ENCODE measurements around the gene D2HGDH.

DNA sequence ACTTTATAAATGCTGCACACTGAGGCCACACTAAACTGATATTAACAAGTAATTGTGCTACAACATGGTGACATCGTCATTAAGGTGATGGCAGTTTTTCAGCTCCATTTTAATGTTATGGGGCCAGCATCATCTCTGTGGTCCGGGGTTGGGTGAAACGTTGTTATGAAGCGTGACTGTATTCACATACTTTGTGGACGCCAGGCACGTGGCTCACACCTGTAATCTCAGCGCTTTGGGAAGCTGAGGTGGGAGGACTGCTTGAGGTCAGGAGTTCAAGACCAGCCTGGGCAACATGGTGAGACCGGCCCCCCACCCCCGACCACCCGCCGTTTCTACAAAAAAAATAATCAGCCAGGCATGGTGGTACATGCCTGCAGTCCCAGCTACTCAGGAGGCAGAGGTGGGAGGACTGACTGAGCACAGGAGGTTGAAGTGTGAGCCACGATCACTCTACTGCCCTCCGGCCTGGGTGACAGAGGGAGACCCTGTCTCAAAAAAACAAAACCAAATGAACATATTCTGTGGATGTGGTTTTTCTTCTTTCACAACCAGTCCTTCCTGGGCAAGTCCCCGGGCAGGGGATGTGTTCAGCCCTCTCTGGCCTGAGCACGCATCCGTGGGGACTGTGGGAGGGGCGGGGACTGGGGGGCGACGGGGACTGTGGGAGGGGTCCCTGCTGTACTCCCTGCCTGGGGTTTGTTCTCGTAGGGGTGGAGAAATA is 29.3 kb downstream of the D2HGDH start:
- no peak for TF ChIP-seq POLR2A (IDR thresholded peaks at IDR 0.05)
- TF ChIP-seq, protein P1, sequence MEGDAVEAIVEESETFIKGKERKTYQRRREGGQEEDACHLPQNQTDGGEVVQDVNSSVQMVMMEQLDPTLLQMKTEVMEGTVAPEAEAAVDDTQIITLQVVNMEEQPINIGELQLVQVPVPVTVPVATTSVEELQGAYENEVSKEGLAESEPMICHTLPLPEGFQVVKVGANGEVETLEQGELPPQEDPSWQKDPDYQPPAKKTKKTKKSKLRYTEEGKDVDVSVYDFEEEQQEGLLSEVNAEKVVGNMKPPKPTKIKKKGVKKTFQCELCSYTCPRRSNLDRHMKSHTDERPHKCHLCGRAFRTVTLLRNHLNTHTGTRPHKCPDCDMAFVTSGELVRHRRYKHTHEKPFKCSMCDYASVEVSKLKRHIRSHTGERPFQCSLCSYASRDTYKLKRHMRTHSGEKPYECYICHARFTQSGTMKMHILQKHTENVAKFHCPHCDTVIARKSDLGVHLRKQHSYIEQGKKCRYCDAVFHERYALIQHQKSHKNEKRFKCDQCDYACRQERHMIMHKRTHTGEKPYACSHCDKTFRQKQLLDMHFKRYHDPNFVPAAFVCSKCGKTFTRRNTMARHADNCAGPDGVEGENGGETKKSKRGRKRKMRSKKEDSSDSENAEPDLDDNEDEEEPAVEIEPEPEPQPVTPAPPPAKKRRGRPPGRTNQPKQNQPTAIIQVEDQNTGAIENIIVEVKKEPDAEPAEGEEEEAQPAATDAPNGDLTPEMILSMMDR (IDR thresholded peaks at IDR 0.05): no peak
- no peak for TF ChIP-seq POLR2AphosphoS5 (IDR thresholded peaks at IDR 0.05; ENCODE audit: insufficient read depth in 1 of 2, low read depth in 1 of 2)

Measured in vagina (tissue), 2 donors.